T-helper 1 cell treated with Interleukin-12 subunit alpha and Interleukin-12 subunit beta and Interleukin-4 antibody, amounts not matched to agents 30 μg/mL and 1 μg/mL, for 36 hours (primary cell): ENCODE data around the gene OR5K2.

ENCODE experiments used
- H3K27ac Mint-ChIP-seq: one replicate; pipeline ENCODE4 v1.8.0; 2021; ENCODE audit warnings: mild to moderate bottlenecking, mixed read lengths
- H3K27me3 Mint-ChIP-seq: one replicate; pipeline ENCODE4 v1.8.0; 2021; ENCODE audit warnings: low read depth, mixed read lengths
- H3K36me3 Mint-ChIP-seq: one replicate; pipeline ENCODE4 v1.8.0; 2021; ENCODE audit warnings: low read depth, mixed read lengths
- H3K4me1 Mint-ChIP-seq: one replicate; pipeline ENCODE4 v1.8.0; 2021; ENCODE audit warnings: low read depth, mixed read lengths
- H3K4me3 Mint-ChIP-seq: one replicate; pipeline ENCODE4 v1.8.0; 2021; ENCODE audit warnings: mild to moderate bottlenecking, moderate library complexity, mixed read lengths
- H3K9me3 Mint-ChIP-seq: one replicate; pipeline ENCODE4 v1.8.0; 2021; ENCODE audit warnings: mixed read lengths

OR5K2 gene

DNA sequence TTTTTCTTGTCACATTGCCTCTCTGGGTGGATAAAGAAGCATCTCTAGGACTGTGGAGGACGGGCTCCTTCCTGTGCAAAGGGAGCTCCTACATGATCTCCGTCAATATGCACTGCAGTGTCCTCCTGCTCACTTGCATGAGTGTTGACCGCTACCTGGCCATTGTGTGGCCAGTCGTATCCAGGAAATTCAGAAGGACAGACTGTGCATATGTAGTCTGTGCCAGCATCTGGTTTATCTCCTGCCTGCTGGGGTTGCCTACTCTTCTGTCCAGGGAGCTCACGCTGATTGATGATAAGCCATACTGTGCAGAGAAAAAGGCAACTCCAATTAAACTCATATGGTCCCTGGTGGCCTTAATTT lies 34.8 kb downstream of the OR5K2 start:
- peak overlapping the region; percentile 83 for H3K27ac Mint-ChIP-seq
- H3K9me3 Mint-ChIP-seq = no peaks in the 10 kb centered on the region
- peak overlapping the region; percentile 77 for H3K4me3 Mint-ChIP-seq
- H3K4me1 Mint-ChIP-seq = peaks cover 59% of the 10 kb centered on the region
- peaks cover 32% of the 10 kb centered on the region for H3K36me3 Mint-ChIP-seq
- H3K27me3 Mint-ChIP-seq = no peaks in the 10 kb centered on the region

DNA sequence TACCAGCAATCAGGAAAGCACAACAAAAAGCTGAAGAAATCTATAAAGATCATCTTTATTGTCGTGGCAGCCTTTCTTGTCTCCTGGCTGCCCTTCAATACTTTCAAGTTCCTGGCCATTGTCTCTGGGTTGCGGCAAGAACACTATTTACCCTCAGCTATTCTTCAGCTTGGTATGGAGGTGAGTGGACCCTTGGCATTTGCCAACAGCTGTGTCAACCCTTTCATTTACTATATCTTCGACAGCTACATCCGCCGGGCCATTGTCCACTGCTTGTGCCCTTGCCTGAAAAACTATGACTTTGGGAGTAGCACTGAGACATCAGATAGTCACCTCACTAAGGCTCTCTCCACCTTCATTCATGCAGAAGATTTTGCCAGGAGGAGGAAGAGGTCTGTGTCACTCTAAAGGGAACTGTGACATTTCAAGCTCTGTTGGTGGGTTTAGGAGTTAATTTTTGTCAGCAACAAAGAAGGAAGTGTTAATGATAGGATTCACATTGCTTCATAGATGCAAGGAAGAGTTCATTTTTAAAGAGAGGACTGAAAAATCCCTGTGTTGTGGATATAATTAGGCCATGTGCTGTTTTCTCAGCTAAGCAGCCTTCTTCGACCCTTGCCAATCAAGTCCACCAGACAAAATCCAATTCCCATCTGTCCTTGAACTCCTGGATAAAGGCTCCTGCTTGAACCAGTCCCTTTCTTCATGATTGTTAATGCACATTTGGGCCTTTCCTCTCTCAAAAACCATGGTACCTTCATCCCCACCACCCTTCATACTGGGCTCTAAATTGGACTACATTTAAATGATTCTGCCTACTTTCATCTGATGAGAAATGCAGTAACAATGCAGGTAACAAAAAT lies 35.5 kb downstream of the OR5K2 start:
- Mint-ChIP-seq H3K4me3 (peak overlapping the region; percentile 77), H3K27ac (peak overlapping the region; percentile 83), H3K9me3 (no peaks in the 10 kb centered on the region), H3K27me3 (no peaks in the 10 kb centered on the region), H3K36me3 (peaks cover 32% of the 10 kb centered on the region), H3K4me1 (peaks cover 56% of the 10 kb centered on the region)

DNA sequence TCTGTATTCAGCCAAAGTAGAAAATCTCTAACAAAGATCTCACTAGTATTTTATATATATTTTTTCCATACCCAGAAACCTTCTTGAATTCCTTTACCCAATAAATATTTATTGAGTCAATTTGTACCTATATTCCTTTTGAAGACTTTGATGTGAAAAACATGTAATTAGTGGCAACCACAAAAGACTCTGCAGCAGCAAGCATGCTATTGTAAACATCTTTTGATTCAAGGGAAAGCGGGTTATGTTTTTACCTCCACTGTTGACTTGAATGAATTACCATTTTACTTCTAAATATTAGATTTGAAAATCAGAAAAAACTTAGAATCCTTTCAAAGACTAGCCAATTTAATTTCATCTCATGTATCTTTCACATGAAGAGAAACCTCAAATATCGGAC lies 36.7 kb downstream of the OR5K2 start:
- Mint-ChIP-seq H3K4me1 (peaks cover 56% of the 10 kb centered on the region), H3K27ac (no peak overlapping the region), H3K36me3 (peaks cover 33% of the 10 kb centered on the region), H3K27me3 (no peaks in the 10 kb centered on the region), H3K4me3 (peak overlapping the region; percentile 77), H3K9me3 (no peaks in the 10 kb centered on the region)

DNA sequence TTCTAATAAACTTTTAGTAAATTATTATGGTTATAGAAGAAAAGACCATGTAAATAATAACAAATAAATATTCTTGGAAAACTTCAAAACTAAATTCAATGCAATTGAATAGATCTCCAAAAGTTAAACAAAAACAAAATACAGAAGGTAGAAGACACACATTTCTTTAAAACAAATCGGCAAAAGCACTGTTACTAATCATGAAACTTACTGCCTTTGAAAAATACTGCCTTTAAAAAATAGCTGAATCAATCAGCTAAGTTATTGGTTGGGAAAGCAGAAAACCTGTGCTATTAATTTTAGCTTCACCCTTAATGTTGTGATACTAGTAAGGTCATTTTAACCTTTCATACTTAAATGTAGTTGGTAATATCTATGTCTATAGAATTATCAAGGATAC lies 37.3 kb downstream of the OR5K2 start:
- no peak overlapping the region for H3K27ac Mint-ChIP-seq
- H3K4me1 Mint-ChIP-seq = peaks cover 56% of the 10 kb centered on the region
- peak overlapping the region; percentile 28 for H3K4me3 Mint-ChIP-seq
- no peaks in the 10 kb centered on the region for H3K27me3 Mint-ChIP-seq
- peaks cover 34% of the 10 kb centered on the region for H3K36me3 Mint-ChIP-seq
- no peaks in the 10 kb centered on the region for H3K9me3 Mint-ChIP-seq

DNA sequence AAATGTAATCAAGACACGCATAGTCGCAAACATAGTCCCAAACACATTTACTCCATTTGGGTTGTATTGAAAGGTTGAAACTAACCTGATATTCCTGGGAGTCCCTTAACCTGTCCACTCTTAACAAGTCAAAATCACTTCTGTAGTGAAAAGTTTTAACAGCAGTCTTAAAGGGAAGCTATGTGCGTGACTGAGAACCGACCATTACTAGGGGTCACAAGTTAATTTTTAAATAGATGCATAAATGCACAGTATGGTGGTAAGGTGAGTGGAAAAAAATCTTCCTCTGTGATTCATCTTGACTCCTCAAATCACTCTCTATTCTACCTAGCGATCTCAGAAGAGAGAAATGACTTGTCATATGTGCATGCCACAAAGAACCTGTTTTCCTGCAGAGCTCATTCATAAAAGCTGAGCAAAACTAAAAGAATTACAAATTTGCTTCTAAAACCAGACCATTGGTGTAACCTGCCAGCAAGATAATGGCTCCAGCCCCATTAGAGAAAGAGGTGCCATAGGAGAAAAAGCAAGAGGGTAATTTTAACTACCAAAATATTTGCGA lies 39.1 kb downstream of the OR5K2 start:
- no peaks in the 10 kb centered on the region for H3K27me3 Mint-ChIP-seq
- H3K4me3 Mint-ChIP-seq = peak overlapping the region; percentile 62
- peaks cover 51% of the 10 kb centered on the region for H3K4me1 Mint-ChIP-seq
- H3K27ac Mint-ChIP-seq = peak overlapping the region; percentile 71
- H3K36me3 Mint-ChIP-seq = peaks cover 26% of the 10 kb centered on the region
- H3K9me3 Mint-ChIP-seq = no peaks in the 10 kb centered on the region

DNA sequence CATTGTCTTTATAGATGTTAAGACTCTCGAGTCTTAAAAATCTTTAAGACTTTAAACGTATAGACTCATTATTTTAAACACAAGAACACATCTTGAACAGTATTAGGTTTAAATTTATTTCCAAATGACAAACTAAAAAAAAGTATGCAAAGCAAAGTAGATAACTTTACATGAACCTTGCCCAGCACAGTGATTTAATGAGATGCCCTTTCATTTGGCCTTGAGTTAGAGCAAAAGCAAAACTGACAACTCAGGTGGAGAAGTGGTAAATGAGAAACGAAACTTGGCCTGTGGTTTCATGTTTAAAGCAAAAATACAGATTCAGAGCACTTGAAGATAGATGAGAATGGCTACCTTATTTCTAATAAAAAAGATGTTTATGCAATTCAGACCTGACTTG lies 42.9 kb downstream of the OR5K2 start:
- Mint-ChIP-seq H3K27me3 (no peaks in the 10 kb centered on the region), H3K9me3 (peaks cover 4% of the 10 kb centered on the region), H3K4me1 (peaks cover 55% of the 10 kb centered on the region), H3K36me3 (peaks cover 20% of the 10 kb centered on the region), H3K27ac (peak overlapping the region; percentile 73), H3K4me3 (peak overlapping the region; percentile 53)

DNA sequence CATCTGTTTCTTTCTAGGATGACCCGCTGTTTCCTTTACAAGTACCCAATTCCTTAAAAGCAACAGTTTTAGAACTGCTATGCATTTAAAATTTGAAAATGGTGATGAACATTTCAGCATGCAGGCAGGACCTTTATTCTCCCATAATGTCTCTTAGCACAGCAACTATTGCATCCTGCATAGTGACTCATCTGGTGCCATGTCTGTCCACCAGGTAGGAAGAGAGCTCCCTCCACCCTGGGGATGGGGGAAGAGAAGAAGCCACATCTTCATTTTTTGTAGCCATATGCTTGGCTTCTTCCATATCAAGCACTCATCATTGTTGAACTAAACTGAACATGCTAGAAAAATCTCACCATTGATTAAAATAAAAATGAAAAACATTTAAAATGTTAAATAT lies 44.2 kb downstream of the OR5K2 start:
- H3K27ac Mint-ChIP-seq = peak overlapping the region; percentile 83
- H3K4me1 Mint-ChIP-seq = peaks cover 55% of the 10 kb centered on the region
- peaks cover 4% of the 10 kb centered on the region for H3K9me3 Mint-ChIP-seq
- H3K4me3 Mint-ChIP-seq = peak overlapping the region; percentile 66
- no peaks in the 10 kb centered on the region for H3K27me3 Mint-ChIP-seq
- H3K36me3 Mint-ChIP-seq = peaks cover 23% of the 10 kb centered on the region

DNA sequence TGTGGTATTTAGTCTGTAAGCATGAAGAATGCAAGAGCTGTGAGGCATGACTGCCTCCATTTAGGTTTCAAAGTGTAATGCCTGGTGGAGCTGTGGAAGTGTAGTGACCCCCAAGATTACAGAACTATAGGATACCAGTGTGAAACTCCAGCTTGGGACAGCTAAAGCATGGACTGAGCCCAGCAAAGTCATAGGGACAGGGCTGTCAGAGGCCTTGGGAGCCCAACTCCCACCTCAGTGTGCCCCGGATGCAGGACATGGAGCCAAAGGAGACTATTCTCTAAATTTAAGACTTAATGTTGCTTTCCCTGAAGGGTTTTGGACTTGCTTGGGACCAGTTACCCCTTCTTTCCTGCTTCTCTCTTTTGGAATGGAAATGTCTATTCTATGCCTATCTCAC lies 45.1 kb downstream of the OR5K2 start:
- H3K4me1 Mint-ChIP-seq = peaks cover 51% of the 10 kb centered on the region
- H3K27me3 Mint-ChIP-seq = no peaks in the 10 kb centered on the region
- no peak overlapping the region for H3K4me3 Mint-ChIP-seq
- H3K36me3 Mint-ChIP-seq = peaks cover 23% of the 10 kb centered on the region
- peaks cover 4% of the 10 kb centered on the region for H3K9me3 Mint-ChIP-seq
- peak overlapping the region; percentile 62 for H3K27ac Mint-ChIP-seq

DNA sequence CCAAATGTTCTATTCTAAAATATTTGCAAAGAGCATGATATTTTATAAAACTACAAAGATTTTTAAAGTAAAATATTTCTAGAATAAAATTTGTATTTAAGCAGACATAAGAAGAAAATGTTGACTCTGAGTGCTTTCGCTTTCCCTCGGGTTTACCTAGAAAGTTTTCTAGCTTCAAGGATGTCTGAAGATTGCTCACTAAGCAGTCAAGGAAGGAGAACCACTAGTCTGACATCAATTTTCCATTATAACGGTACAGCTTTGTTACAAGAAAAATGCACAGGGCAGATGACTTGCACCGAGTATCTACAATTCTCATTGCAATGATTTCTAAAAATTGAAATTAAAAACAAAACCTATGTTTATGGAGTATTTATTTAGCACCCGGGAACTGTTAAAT lies 48.5 kb downstream of the OR5K2 start:
- Mint-ChIP-seq H3K4me3 (peak overlapping the region; percentile 76), H3K4me1 (peaks cover 59% of the 10 kb centered on the region), H3K36me3 (peaks cover 32% of the 10 kb centered on the region), H3K27ac (peak overlapping the region; percentile 96), H3K27me3 (no peaks in the 10 kb centered on the region), H3K9me3 (peaks cover 8% of the 10 kb centered on the region)
